ENCODE data around the gene CX3CR1. TPM values are rescaled to one million over a fixed set of nuclear protein-coding genes. Genes with fewer than 3 reads are reported as not detected.
A peak's percentile ranks its signal among the peaks of the same experiment; 100 is the strongest.

The CX3CR1 gene
- total and polyA plus RNA-seq, 9 of the 15 experiments (the other 6 are each of a cell fraction or from before 2014, with no cell fraction given), result 0.03 to 0.21 TPM; not detected in 7

- peak; percentile 56; the same call in 1 of the 2 replicates for TF ChIP-seq GABPB1 (CRISPR knock-in tag; IDR thresholded peaks at IDR 0.05)
- TF ChIP-seq ARID1B (IDR thresholded peaks at IDR 0.05), result peak; percentile 46
- peak; percentile 80 for TF ChIP-seq USF2 (CRISPR knock-in tag; IDR thresholded peaks at IDR 0.05)
- peak; percentile 23; the same call in 1 of the 2 replicates for TF ChIP-seq TAL1 (IDR thresholded peaks at IDR 0.05)
- TF ChIP-seq OTX1 (CRISPR knock-in tag; IDR thresholded peaks at IDR 0.05), result 0 out of 2 replicates have a peak, but pooled peaks have one; percentile 48
These were observed 41.7 kb upstream of the CX3CR1 start (continued) for GRCh38 chr3:39321574-39321983.

GRCh38 chr3:39319249-39319648 is 39.4 kb upstream of the CX3CR1 start:
- no peak for DNase-seq (ENCODE audit: extremely low read depth in 1 of 4, low spot score in 3 of 4)
- no peak for FAIRE-seq
- H3K36me3 ChIP-seq (ENCODE audit: control insufficient read depth, insufficient read depth, low read length), result no peaks in the 10 kb centered on the region
- intact Hi-C loops (cut with micrococcal nuclease) (no loop called here), in situ Hi-C loops (cut with MboI) (no loop called here)
- H3K4me3 ChIP-seq, result no peak overlapping the region
- ChIA-PET POLR2A (interaction anchor here (0.6 kb wide), 1 partner anchor 197 kb away, joined by 3 read pairs; no protein-coding TSS in a partner anchor), CTCF (ENCODE audit: low intra/inter-chr PET ratio) (no interaction called here)
- TF ChIP-seq CHD4 (IDR thresholded peaks at IDR 0.05; ENCODE audit: insufficient read depth, insufficient replicate concordance, low read depth, low read length, poor library complexity, severe bottlenecking) (no peak), SAP30 (IDR thresholded peaks at IDR 0.05; ENCODE audit: borderline replicate concordance, insufficient read depth, low read depth, low read length, poor library complexity, severe bottlenecking) (no peak), ZNF785 (CRISPR knock-in tag; IDR thresholded peaks at IDR 0.05) (no peak), ATF7 (IDR thresholded peaks at IDR 0.05) (no peak), CHD1 (IDR thresholded peaks at IDR 0.05; ENCODE audit: low read length) (no peak), RBM25 (IDR thresholded peaks at IDR 0.05; ENCODE audit: low read depth, low read length, severe bottlenecking) (peak; percentile 49), HES1 (IDR thresholded peaks at IDR 0.05; ENCODE audit: low read depth) (no peak), GABPA (tag; conservative IDR thresholded peaks at IDR 0.05; ENCODE audit: low read depth) (no peak), ZNF507 (tag; conservative IDR thresholded peaks at IDR 0.05) (peak; percentile 54; the same call in 1 of the 2 replicates), ZNF77 (CRISPR knock-in tag; IDR thresholded peaks at IDR 0.05) (no peak), LCOR (CRISPR knock-in tag; IDR thresholded peaks at IDR 0.05) (no peak)
- H3K27ac ChIP-seq (ENCODE audit: extremely low read depth, low read depth, low read length), result no peak overlapping the region
- H3K27me3 ChIP-seq (ENCODE audit: control insufficient read depth in 2 of 2, insufficient read depth in 2 of 2, low read length in 2 of 2), result no peaks in the 10 kb centered on the region
- H3K9me3 ChIP-seq (replicated peaks; ENCODE audit: control insufficient read depth, insufficient read depth, low read depth, low read length), result no peaks in the 10 kb centered on the region
- no TSS peak for BruUV-seq (replicated peaks)
- ATAC-seq, result no peak
- H3K9me1 ChIP-seq (ENCODE audit: control insufficient read depth, insufficient read depth, low read length), result no peaks in the 10 kb centered on the region
- peaks cover 0 to 17% of the 10 kb centered on the region in 2 experiments; a peak in 3 of 5 replicates for H3K4me1 ChIP-seq (replicated peaks in 1 of 2; ENCODE audit: control insufficient read depth in 2 of 2, insufficient read depth in 2 of 2, low read length in 2 of 2)
- no peak overlapping the region for H3K9ac ChIP-seq (ENCODE audit: insufficient read depth in 1 of 2, low read depth in 2 of 2, low read length in 2 of 2)
- no peaks in the 10 kb centered on the region for H4K20me1 ChIP-seq (replicated peaks; ENCODE audit: control insufficient read depth, insufficient read depth, low read length)
- H3K4me2 ChIP-seq (ENCODE audit: insufficient read depth, low read length), result no peak overlapping the region
- no peak overlapping the region for H2AFZ ChIP-seq (ENCODE audit: low read depth, low read length)
- no peaks in the 10 kb centered on the region for H3K79me2 ChIP-seq (ENCODE audit: control insufficient read depth, insufficient read depth, low read length)
